Activated gamma-delta T cell treated with Interleukin-2 at 50 U/mL for 16 hours (primary cell): ENCODE data around the gene AOPEP.

Experiments
- DNase-seq: peaks from one replicate; pipeline ENCODE4 v3.0.0-alpha.2; 2020

AOPEP gene

DNA sequence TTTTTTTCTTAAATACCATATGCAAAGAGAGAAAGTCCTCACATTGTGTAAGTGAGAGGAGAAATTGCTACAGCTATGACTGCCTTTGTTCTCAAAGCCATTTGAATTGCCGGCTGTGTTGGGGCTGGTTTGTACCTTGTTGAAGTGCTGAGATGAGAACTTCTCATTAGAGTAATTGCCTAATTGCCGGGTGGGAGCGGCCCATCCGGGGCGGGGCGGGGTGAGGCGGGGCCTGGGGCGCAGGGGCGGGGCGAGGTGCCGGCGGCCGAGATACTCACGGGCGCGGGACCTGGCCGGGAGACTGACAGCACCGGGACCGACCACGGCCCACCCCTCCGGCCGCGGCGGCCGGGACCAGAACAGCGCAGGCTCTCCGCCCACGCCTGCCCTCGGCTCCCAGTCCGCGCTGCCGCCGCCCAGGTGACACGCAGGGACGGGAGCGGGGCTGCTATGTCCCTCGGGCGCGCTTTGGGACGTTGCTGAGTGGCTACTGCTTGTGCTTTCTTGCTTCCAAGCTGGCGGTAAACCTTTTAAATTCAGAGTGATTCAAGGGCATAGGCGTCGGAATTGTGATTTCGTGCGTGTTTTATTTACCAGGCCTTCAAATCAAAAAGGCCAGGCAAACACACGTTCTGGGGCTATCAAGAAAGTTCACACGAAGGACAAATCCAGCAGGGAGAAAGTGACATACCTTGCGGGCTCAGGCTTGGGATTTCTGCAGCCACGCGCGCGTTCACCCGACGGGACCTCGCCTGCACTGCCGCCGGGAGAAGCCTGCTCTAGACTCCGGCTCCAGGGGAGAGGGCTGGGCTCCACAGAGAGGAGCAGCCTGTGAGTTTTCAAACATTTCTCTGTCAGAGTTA, 322.0 kb downstream of the AOPEP start:
- peak; percentile 37 for DNase-seq

- DNase-seq: no peak
Measured at GRCh38 chr9:95049761-95050160, 323.3 kb downstream of the AOPEP start.

GRCh38 chr9:95053611-95054570, 327.4 kb downstream of the AOPEP start:
- no peak for DNase-seq

GRCh38 chr9:95055334-95055850, 328.9 kb downstream of the AOPEP start:
- DNase-seq: no peak

GRCh38 chr9:95055851-95056551, 329.5 kb downstream of the AOPEP start:
- DNase-seq: no peak

DNA sequence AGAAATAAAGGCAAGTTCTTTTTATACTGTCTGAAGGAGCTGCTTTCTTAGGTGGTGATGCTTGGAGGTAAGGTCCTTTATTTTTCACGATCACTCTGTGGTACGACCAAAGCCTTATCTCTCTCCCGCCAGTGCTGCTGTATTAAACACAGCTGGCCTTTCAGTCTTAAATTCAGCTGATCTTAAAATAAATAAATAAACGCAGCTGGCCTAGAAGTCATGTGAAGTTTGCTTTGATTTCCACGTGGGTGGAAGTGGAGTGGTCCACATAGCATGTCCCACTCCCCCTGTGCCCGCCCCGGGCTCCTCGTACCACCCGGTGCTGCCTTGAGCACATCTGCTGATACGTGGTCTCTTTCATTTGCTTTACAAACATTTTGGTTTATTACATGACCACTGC, 330.6 kb downstream of the AOPEP start:
- DNase-seq: no peak

DNA sequence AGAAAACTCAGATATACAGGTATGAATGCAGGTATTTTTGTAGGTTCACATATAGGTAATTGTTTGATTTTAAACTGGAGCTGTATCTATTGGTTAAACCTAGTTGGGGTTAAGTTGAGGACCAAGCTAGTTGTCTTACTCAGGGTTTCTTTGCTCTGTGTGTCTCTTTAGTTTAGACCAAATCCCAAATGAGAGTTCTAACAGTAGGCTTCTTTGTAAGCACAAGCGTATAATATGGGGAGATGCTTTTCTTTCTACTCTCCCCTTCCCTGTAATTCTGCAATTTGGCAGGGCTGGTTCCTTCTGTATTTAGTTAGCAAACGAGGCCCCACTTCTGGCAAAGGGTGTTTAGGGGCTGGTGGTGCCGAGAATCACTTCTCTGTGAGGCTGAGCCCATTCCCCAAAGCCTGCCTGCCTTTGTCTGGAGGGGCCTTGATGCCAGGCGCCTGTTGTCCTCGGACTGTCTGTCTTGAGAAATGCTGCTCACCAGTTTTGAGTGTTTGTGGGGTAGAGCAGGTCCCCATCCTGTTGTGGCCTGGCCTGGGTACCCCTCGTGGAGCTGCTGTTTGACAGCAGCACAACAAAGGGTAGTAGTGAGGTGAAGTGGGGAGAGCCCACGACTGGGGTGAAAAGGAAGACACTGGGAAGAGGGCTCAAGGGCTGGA, 331.8 kb downstream of the AOPEP start:
- DNase-seq: no peak

DNA sequence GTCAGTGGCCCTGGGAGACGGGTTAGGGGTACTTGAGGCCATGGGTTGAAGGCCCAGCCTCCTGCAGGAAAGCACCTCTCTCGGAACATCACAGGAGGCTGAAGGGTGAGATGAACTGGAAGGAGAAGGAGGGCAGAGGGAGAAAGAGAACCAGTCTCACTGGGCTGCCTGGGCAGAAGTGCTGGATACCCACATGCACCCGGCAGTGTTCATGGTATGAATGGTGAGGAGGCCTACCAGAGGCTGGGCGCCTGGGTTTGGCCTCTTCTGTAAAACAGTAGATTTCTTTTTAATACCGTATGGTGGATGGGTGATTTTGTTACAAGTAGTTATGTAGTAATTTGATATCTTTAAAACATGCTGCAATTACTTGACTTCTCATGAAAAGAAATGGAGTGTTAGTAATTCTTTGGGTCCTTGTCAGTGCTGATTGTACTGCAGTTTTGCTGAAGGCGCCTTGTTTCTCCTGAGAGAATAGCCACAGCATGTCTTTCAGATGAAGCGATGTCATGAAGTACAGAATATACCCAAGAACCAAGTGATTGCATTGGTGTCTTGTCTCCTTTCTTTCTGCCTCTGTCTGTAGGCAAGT, 332.4 kb downstream of the AOPEP start:
- DNase-seq: no peak

DNA sequence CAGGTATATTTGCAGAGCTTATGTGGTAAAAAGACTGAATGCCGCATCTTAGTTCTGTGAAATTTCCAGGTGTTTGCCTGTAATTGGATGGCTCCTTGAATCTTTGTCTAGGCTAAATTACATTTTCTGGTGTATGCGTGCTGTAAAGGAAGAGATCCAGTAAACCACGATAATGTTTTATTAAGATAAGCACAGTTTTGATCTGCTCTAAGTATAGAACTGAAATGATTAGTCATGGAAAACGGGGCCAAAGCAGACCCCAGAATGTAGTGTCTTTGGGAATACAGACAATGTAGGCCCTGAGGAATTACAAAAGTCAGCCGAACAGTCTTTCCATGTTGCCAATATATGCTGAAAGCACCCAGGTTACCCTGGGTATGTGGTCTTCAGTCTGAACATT, 333.7 kb downstream of the AOPEP start:
- no peak for DNase-seq

- no peak for DNase-seq
Measured at GRCh38 chr9:95060916-95061315, 334.4 kb downstream of the AOPEP start.

- DNase-seq: no peak
Measured at GRCh38 chr9:95061916-95062595, 335.6 kb downstream of the AOPEP start.

- DNase-seq: no peak
Measured at GRCh38 chr9:95062596-95063065, 336.1 kb downstream of the AOPEP start.

DNA sequence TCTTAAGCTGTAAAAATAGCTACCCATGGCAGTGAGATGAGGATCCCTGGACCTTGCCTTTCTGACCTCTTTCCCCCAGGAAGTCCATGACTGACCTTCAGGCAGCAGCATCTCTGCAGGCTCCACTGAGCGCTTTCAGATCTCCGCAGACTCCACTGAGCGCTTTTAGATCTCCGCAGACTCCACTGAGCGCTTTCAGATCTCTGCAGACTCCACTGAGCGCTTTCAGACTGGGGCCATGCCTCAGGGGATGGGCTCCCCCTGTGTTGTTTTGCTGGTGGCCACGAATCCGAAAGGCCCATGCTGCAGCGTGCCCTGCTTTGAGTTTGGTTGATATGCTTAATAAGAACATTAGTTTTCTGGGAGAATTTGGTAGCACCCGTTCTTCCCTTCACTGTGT, 336.8 kb downstream of the AOPEP start:
- DNase-seq: no peak

- no peak for DNase-seq
Measured at GRCh38 chr9:95065224-95065623, 338.7 kb downstream of the AOPEP start.

GRCh38 chr9:95067057-95067456, 340.6 kb downstream of the AOPEP start:
- DNase-seq: no peak

GRCh38 chr9:95067897-95068296, 341.4 kb downstream of the AOPEP start:
- DNase-seq: no peak

GRCh38 chr9:95070549-95071021, 344.1 kb downstream of the AOPEP start:
- no peak for DNase-seq

DNA sequence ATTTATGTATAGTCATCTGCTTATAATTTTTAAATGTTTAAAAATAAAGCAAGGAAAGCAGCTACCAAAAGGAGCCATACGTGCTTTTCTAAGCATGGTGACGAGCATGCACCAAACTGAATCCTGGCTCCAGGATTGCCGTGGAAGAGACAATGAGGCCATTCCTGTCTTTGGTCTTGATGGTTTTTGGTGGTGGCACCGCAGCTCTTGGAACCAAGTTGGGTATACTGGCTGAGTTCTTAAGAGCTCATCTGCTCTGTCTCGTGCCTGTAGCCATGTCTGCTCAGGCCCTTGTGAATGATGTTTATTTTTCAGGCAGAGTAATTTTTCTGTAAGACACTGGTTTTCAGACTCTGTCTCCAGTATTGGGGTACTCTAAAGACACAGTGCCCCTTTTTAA, 345.0 kb downstream of the AOPEP start:
- no peak for DNase-seq

DNA sequence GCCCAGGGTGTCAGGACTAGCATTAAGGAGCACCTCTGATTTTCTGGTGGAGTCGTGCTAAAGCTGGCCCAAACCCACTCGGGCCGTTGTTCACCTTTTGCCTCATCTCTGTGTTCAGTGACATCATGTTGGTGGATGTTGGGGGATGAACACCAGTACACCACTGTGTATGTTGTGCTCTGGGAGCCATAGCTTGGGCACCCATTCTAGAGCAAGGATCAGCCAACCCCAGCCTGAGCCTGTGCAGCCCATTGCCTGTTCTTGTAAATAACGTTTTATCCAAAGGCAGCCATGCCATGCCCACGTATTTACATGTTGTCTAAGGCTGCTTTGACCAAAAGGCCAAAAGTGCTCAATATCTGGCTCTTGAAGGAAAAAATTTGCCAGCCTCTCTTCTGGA, 345.4 kb downstream of the AOPEP start:
- DNase-seq: no peak

- no peak for DNase-seq
Measured at GRCh38 chr9:95073042-95073607, 346.6 kb downstream of the AOPEP start.

- DNase-seq: no peak
Measured at GRCh38 chr9:95073918-95074317, 347.4 kb downstream of the AOPEP start.
